HepG2 (cell line): ENCODE results near the gene INHBA. TPM values are rescaled to one million over a fixed set of nuclear protein-coding genes. Genes with fewer than 3 reads are reported as not detected.

Experiments
- ATAC-seq: fragments of 200-7000 bp; cut with Tn5 transposase; 3 replicates; pipeline ENCODE4 v1.9.1; 2020; ENCODE audit warnings: mild to moderate bottlenecking, moderate library complexity
- BruUV-seq: library from RNA; stranded (reverse); fragments of 400-500 nt; replicated peaks from 2 replicates; lab custom pipeline; 2021; lab: Mats Ljungman, UMichigan
- CTCF ChIA-PET: fragments of 300-600 bp; formaldehyde crosslinking; extraction: SDS; loops from one replicate; lab custom pipeline; 2021; ENCODE audit warnings: low total read pairs, inconsistent platforms, low intra/inter-chr PET ratio; lab: Yijun Ruan, JAX
- POLR2A ChIA-PET: fragments of 350-600 bp; sonication (Branson Sonifier 250); formaldehyde crosslinking; loops from one replicate; lab custom pipeline; 2020; ENCODE audit warnings: antibody characterized with exemption, inconsistent platforms; lab: Yijun Ruan, JAX
- DNase-seq: peaks from one replicate; pipeline ENCODE4 v3.0.0-alpha.2; 2015; ENCODE audit warnings: low spot score
- FAIRE-seq: peaks from 3 replicates; lab custom pipeline; 2011; peaks lifted over from hg19 to GRCh38; lab: Jason Lieb, UNC
- H2AFZ ChIP-seq: one replicate; pipeline ENCODE4 v1.6.1; 2011; ENCODE audit warnings: low read length, inconsistent platforms
- H3K27ac ChIP-seq: fragments of 300-600 bp; 3 replicates; pipeline ENCODE4 v1.8.0; 2011; ENCODE audit warnings: mixed run types, mild to moderate bottlenecking, mixed read lengths, low read length, inconsistent platforms; ENCODE audit not compliant: insufficient read depth; ENCODE audit errors: extremely low read length
- H3K27me3 ChIP-seq, 2 experiments: fragments of 200-600 bp in 1 of 2; 2 replicates in 1 of 2; 3 replicates in 1 of 2; pipeline versions ENCODE4 v1.6.0 to v1.8.0; 2011; ENCODE audit warnings: low read length in 2 of 2, mild to moderate bottlenecking in 2 of 2, moderate library complexity in 2 of 2, inconsistent platforms in 1 of 2; ENCODE audit not compliant: insufficient read depth in 2 of 2, control insufficient read depth in 1 of 2
- H3K36me3 ChIP-seq, 2 experiments: fragments of 200-600 bp in 1 of 2; replicated peaks in 1 of 2; 2 replicates in 1 of 2; 3 replicates in 1 of 2; pipeline versions ENCODE4 v1.5.1 to v1.8.0; 2011; ENCODE audit warnings: low read length in 2 of 2, inconsistent platforms in 1 of 2; ENCODE audit not compliant: insufficient read depth in 2 of 2, control insufficient read depth in 1 of 2
- H3K4me1 ChIP-seq: 2 replicates; pipeline ENCODE4 v1.5.1; 2012; ENCODE audit warnings: low read length, inconsistent platforms; ENCODE audit not compliant: insufficient read depth
- H3K4me2 ChIP-seq: 2 replicates; pipeline ENCODE4 v1.6.0; 2011; ENCODE audit warnings: low read depth, low read length, inconsistent platforms
- H3K4me3 ChIP-seq, 3 experiments: fragments of 200-600 bp in 1 of 3; sonication (generic), shearing (Covaris generic) in 1 of 3; replicated peaks in 1 of 3; 2 replicates each; pipeline ENCODE4 v1.5.1; 2011 to 2016; ENCODE audit warnings: low read length in 3 of 3, inconsistent platforms in 2 of 3, low read depth in 2 of 3, mild to moderate bottlenecking in 2 of 3, control low read depth in 1 of 3, mixed read lengths in 1 of 3; ENCODE audit not compliant: insufficient read depth in 1 of 3
- H3K79me2 ChIP-seq: one replicate; pipeline ENCODE4 v1.6.1; 2011; ENCODE audit warnings: low read length, inconsistent platforms; ENCODE audit not compliant: insufficient read depth
- H3K9ac ChIP-seq: 2 replicates; pipeline ENCODE4 v1.6.0; 2011; ENCODE audit warnings: mild to moderate bottlenecking, low read depth, low read length, inconsistent platforms; ENCODE audit not compliant: insufficient read depth
- H3K9me3 ChIP-seq: 2 replicates; pipeline ENCODE4 v1.5.1; 2012; ENCODE audit warnings: mild to moderate bottlenecking, low read length
- H4K20me1 ChIP-seq: 2 replicates; pipeline ENCODE4 v1.6.0; 2011; ENCODE audit warnings: inconsistent platforms, mild to moderate bottlenecking, low read length, moderate library complexity; ENCODE audit not compliant: insufficient read depth
- ADNP ChIP-seq: sonication (generic); formaldehyde crosslinking; IDR thresholded peaks from 2 replicates; pipeline ENCODE4 v1.4.0; 2020; ENCODE audit warnings: missing genetic modification reagents
- CBX5 ChIP-seq: sonication (generic); formaldehyde crosslinking; IDR thresholded peaks from 2 replicates; pipeline ENCODE4 v1.4.0; 2020; ENCODE audit warnings: missing genetic modification reagents, borderline replicate concordance
- FUBP1 ChIP-seq: sonication (generic); formaldehyde crosslinking; IDR thresholded peaks from 2 replicates; pipeline ENCODE4 v1.5.1; 2020; ENCODE audit warnings: missing genetic modification reagents, mild to moderate bottlenecking, borderline replicate concordance
- HNRNPLL ChIP-seq: fragments of 200-400 bp; formaldehyde crosslinking; IDR thresholded peaks from 2 replicates; pipeline ENCODE4 v1.6.1; 2017; ENCODE audit warnings: mild to moderate bottlenecking, low read depth, low read length; ENCODE audit not compliant: poor library complexity, severe bottlenecking
- JDP2 ChIP-seq: sonication (generic); formaldehyde crosslinking; IDR thresholded peaks from 2 replicates; pipeline ENCODE4 v1.8.1; 2022; ENCODE audit warnings: missing genetic modification reagents, borderline replicate concordance
- PRDM15 ChIP-seq: sonication (generic); formaldehyde crosslinking; IDR thresholded peaks from 2 replicates; pipeline ENCODE4 v1.4.0; 2020; ENCODE audit warnings: missing genetic modification reagents
- STAT5B ChIP-seq: sonication (generic); formaldehyde crosslinking; IDR thresholded peaks from 2 replicates; pipeline ENCODE4 v1.4.0; 2020; ENCODE audit warnings: missing genetic modification reagents
- TAF1 ChIP-seq: sonication (generic); formaldehyde crosslinking; IDR thresholded peaks from 2 replicates; pipeline ENCODE4 v1.4.0; 2020; ENCODE audit warnings: missing genetic modification reagents
- TEF ChIP-seq: sonication (generic); formaldehyde crosslinking; IDR thresholded peaks from 2 replicates; pipeline ENCODE4 v1.5.0; 2020; ENCODE audit warnings: missing genetic modification reagents
- ZNF121 ChIP-seq: sonication (generic); formaldehyde crosslinking; IDR thresholded peaks from 2 replicates; pipeline ENCODE4 v1.5.0; 2020; ENCODE audit warnings: mild to moderate bottlenecking, missing genetic modification reagents
- ZNF703 ChIP-seq: sonication (generic); formaldehyde crosslinking; IDR thresholded peaks from 2 replicates; pipeline ENCODE4 v1.5.1; 2020; ENCODE audit warnings: missing genetic modification reagents, mild to moderate bottlenecking, moderate library complexity, borderline replicate concordance
- ZNF773 ChIP-seq: sonication (generic); formaldehyde crosslinking; IDR thresholded peaks from 2 replicates; pipeline ENCODE4 v1.4.0; 2020; ENCODE audit warnings: missing genetic modification reagents, borderline replicate concordance
- WGBS: methylation state at CpG from one replicate; pipeline ENCODE4 v1.1.6; 2017; ENCODE audit warnings: low lambda C conversion rate; 5-methylcytosine and 5-hydroxymethylcytosine counted together
- in situ Hi-C: cut with HindIII; loops from 2 replicates; pipeline ENCODE4 v1.10.0; 2017; ENCODE audit warnings: low pct_unique_long_range_greater_than_20kb; ENCODE audit not compliant: extremely low pct_ligation_motif_present
- intact Hi-C: fragments of 100-400 bp; cut with micrococcal nuclease; formaldehyde crosslinking; loops from one replicate; pipeline ENCODE4 v1.10.0; 2022; ENCODE audit not compliant: unreplicated experiment
- polyA plus RNA-seq, 8 experiments: library from polyadenylated mRNA; depleted of rRNA in 3 of 8; stranded (reverse) in 7 of 8; unstranded in 1 of 8; fragments of >200 nt; fragmentation: Illumina TruSeq in 4 of 8; extraction: Trizol in 4 of 8; gene quantifications; 2 replicates each; pipeline versions ENCODE4 v1.2.1 to v1.2.3, GENCODE V29; 2011 to 2016; ENCODE audit warnings: low read depth in 4 of 8, missing spikeins in 1 of 8, mixed read lengths in 1 of 8; ENCODE audit not compliant: insufficient read depth in 1 of 8
- total RNA-seq, 5 experiments: library from RNA; depleted of rRNA; stranded (reverse); fragments of >200 nt; fragmentation: Illumina TruSeq; extraction: Trizol; gene quantifications; 2 replicates each; pipeline ENCODE4 v1.2.3, GENCODE V29; 2016; ENCODE audit warnings: low read depth in 1 of 5
- TF ChIP-seq, protein P1 (sequence below): sonication (generic); formaldehyde crosslinking; conservative IDR thresholded peaks from 2 replicates; pipeline ENCODE4 v1.4.0; 2020; ENCODE audit warnings: missing genetic modification reagents

Gene INHBA
- total and polyA plus RNA-seq, 2 of the 13 experiments (the other 11 are each of a cell fraction or from before 2014, with no cell fraction given) = not detected

- no peak for TF ChIP-seq CBX5 (CRISPR knock-in tag)
- TF ChIP-seq, protein P1, sequence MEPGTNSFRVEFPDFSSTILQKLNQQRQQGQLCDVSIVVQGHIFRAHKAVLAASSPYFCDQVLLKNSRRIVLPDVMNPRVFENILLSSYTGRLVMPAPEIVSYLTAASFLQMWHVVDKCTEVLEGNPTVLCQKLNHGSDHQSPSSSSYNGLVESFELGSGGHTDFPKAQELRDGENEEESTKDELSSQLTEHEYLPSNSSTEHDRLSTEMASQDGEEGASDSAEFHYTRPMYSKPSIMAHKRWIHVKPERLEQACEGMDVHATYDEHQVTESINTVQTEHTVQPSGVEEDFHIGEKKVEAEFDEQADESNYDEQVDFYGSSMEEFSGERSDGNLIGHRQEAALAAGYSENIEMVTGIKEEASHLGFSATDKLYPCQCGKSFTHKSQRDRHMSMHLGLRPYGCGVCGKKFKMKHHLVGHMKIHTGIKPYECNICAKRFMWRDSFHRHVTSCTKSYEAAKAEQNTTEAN (CRISPR knock-in tag) = no peak
- TF ChIP-seq ZNF121 (CRISPR knock-in tag) = no peak
Observed at GRCh38 chr7:41641665-41642014, 61.2 kb downstream of the INHBA start (continued).

- no peaks in the 10 kb centered on the region for H4K20me1 ChIP-seq
- WGBS = 36% methylated on average over 6 of the region's 6 CpGs
- no peak overlapping the region for H2AFZ ChIP-seq
- no peak for FAIRE-seq
- in situ Hi-C loops = no loop called here
- no peak overlapping the region for H3K27ac ChIP-seq
- H3K9ac ChIP-seq = no peak overlapping the region
- H3K4me3 ChIP-seq = no peak overlapping the region
- DNase-seq = no peak
- no TSS peak for BruUV-seq
- H3K27me3 ChIP-seq = no peaks in the 10 kb centered on the region
- H3K36me3 ChIP-seq = no peaks in the 10 kb centered on the region
- H3K4me2 ChIP-seq = no peak overlapping the region
- ATAC-seq = no peak
- ChIA-PET POLR2A (no interaction called here), CTCF (no interaction called here)
- intact Hi-C loops = no loop called here
- H3K9me3 ChIP-seq = peaks cover 18% of the 10 kb centered on the region; the same call in 1 of the 2 replicates
- H3K4me1 ChIP-seq = no peaks in the 10 kb centered on the region
- H3K79me2 ChIP-seq = no peaks in the 10 kb centered on the region
- TF ChIP-seq TEF (CRISPR knock-in tag) (no peak), PRDM15 (CRISPR knock-in tag) (no peak), ZNF773 (CRISPR knock-in tag) (no peak), HNRNPLL (no peak), TAF1 (CRISPR knock-in tag) (no peak), JDP2 (CRISPR knock-in tag) (no peak), FUBP1 (CRISPR knock-in tag) (no peak), ZNF703 (CRISPR knock-in tag) (no peak), ADNP (CRISPR knock-in tag) (no peak), STAT5B (no peak)
Observed at GRCh38 chr7:41641011-41641664, 61.8 kb downstream of the INHBA start.
